SHP77 treated with DMSO at 0.1 percent for 48 hours (cell line): Measurements from ENCODE around the gene CENPB.

ENCODE experiments used
- DNase-seq: peaks from one replicate; lab custom pipeline; 2025; lab: John Stamatoyannopoulos, UW

CENPB gene

DNA sequence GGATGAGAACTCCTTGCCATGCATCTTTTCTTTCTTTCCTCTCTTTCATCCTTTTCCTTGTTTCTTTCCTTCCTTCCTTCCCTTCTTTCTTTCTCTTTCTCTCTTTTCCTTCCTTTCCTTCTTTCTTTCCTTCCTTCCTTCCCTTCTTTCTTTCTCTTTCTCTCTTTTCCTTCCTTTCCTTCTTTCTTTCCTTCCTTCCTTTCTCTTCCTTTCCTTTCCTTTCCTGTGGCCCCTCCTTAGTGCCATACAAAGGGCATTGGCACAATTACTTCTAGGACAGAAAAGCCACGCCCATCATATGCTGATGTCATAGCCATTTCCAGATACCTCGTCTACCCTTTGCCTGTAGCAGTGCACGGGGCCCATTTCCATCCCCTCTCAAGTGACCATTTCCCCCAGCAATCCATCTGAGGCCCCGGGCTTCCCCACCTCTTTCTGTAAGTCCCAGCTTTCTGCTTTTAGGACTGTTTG, 2.2 kb upstream of the CENPB start:
- DNase-seq = peak; percentile 8

DNA sequence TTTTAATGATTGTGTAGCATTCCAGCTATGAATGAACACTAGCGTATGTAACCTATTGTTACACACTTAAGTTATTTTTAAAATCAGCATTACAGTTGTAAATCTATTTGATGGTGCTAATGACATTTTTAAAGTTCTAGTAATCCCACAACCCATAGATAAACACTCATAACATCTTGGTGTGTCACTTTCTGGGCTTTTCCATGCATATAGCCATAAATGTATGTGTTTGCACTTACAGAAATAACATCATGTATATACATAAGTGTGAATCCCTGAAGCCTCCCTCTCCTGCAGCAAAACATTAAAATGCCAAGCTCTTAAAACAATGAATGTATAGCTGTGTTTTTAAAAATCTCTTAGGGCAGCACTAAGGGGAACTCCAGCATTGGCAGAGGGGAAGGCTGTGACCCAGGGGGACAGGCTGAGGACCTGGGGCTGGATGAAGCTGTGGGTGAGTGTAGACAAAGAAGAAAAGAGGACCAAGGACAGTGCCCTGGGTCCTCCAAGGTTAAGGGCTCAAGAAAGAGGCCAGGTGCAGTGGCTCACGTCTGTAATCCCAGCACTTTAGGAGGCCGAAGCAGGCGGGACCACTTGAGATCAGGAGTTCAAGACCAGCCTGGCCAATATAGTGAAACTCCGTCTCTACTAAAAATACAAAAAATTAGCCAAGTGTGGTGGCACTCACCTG, 929 bp upstream of the CENPB start:
- DNase-seq = no peak

DNA sequence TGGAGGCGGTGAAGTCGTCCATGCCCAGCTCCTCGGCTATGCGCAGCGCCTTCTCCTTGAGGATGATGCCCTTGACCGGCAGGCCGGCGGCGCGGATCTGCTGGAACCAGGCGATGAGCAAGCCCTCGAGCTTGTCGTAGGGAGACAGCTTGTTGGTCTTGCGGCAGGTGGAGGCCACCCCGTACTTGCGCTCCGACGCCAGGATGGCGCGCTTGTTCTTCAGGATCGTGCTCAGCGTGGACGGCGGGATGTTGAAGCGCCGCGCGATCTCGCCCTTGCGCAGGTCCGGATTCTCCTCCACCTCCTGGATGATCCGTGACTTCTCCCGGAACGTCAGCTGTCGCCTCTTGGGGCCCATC, 435 bp downstream of the CENPB start:
- no peak for DNase-seq

DNA sequence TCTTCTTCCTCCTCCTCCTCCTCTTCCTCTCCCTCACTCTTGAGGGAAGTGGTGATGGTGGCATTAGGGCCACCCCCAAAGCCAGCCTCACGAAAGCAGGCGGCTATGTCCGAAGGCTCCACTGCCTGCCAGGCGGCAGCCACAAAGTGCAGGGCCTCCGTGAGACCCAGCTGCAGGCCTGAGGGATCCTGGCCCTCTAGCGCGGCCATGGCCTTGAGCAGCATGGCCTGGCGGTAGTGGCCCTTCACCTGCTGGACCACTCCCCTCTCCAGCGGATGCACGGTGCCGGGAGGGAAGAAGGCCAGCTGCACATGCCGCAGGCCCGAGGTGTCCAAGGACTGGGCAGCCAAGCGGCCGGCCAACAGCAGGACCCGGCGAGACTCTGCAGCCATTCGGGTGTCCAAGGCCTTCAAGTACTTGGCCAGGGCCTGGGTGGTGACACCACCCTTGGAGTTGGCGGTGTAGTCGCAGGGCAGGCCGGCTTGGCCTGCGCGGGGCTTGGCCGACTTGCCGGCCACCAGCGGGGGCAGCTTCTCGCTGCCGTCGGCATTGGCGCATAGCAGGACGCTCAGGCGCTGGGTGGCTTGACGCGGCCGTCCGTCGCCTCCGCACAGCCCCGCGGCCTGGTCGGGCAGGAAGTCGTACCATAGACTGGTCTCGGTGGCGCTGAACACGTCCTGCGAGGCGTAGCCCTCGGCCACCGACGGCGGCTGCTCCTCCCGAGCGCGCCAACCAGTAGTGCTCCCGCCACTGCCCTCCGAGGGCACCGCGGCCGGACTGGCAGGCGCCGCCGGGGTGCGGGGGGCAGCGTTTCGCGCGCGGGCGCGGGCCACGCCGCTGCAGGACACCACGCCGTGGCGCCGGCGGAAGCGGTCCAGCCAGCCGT, 1.1 kb downstream of the CENPB start:
- DNase-seq = no peak

DNA sequence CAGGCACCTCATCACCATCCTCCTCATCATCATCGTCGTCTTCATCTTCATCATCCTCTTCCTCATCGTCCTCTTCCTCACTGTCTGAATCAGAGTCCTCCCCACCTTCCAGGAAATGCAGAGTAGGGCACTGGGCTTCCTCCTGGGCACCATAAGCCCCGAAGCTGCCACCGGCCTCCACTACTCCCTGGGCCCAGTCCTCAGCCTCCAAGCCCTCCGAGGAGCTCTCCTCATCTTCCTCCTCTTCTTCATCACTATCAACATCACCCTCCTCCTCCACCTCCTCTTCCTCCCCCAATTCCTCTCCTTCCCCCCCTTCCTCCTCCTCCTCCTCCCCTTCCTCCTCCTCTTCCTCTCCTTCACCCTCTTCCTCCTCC, 1.7 kb downstream of the CENPB start:
- no peak for DNase-seq

DNA sequence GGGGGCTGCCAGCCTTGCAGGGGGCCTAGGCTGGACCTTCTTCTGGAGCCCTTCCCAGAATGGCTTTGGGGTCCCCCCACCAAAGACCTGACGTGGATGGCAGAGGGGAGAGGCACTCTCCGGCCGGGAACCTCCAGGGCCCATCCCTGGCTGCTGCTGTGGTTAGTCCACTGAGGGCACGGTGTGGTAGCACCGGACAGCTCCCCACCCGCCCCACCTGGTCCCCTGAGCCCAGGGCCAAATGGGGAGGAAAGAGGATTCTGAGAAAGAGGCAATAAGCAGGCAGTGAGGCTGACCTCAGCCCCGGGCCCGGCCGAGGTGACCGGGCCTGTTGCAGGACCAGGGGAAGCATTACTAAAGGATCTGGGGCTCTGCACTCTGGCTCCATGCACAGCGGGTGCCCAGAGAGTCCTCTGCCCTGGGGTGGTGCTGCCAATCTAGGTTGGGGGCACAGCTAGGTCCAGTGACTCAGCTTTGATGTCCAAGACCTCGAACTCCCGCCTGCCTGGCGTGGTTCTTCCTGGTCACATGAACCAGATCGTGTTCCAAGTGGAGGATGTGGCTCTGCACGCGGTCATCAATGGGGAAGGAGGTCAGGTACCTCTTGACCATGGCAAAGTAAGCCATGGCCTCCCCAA, 2.2 kb downstream of the CENPB start:
- DNase-seq = no peak

DNA sequence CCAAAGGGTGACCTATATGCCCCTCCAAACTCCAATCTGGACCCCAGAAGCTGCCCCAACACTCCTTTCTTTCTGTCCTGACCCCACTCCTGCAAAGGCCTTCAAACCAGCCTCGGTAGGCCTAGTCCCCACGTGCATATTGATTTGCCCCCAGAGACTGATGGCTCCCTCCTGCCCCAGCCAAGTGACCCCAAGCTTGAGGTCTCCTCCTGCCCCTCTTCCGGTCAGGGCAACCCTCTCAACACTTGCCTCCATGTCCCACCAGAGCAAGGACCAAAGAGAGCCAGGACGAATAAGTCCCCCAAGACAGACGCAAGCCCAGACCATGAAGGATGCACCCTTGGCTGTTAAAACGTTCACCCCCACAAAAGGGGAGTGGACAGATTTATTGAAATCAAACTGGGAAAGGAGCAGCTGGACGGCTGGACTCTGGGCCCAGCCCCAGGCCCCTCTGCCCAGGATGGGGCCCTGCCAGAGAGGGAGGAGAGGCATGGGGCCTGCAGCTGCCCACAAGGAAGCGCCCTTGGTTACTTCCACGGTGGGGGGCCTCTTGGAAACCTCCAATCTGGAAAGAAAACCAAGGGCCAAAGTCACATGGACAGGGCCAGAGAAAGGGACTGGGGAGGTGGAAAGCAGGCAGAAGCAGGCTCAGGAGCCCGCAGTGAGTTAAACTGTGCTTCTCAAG, 2.9 kb downstream of the CENPB start:
- DNase-seq = no peak

DNA sequence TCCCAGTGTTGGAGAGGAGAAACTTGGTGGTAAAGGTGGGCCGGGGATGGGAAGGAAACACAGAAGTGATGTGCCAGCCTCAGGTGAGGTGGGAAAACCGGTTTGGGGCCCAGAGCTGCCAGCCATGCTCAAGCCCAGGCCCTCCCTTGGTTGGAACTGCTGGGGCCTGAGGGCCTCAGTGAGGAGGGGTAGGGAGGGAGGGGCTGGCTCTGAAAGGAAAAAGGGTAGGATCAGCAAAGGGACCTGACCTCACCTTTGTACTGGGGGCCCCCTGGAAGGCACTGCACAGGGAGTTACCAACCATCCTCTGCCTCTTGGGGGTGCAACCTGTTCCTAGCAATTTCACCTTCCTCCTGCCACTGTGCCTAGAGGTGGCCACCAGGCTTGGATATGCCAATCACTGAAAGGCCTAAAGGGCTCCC, 3.5 kb downstream of the CENPB start:
- no peak for DNase-seq

DNA sequence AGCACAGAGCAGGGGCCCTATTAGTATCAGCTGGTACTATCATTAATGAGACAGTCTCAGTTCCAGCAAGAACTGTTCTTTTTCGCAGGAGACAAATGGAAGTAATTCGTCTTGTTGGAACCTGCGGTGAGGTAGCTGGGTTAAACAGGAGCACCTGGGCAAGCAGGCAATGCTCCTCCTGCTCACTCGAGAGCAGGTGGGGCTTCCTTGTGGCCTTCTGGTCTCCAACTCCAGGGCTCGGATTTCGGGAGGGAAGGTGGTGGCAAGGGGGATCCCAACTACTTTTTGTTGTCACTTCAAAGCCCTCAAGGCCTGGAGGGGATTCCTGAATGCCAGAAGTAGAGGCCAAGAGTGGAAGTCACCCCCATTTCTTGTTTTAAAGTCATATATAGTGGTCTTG, 3.9 kb downstream of the CENPB start:
- DNase-seq = no peak

DNA sequence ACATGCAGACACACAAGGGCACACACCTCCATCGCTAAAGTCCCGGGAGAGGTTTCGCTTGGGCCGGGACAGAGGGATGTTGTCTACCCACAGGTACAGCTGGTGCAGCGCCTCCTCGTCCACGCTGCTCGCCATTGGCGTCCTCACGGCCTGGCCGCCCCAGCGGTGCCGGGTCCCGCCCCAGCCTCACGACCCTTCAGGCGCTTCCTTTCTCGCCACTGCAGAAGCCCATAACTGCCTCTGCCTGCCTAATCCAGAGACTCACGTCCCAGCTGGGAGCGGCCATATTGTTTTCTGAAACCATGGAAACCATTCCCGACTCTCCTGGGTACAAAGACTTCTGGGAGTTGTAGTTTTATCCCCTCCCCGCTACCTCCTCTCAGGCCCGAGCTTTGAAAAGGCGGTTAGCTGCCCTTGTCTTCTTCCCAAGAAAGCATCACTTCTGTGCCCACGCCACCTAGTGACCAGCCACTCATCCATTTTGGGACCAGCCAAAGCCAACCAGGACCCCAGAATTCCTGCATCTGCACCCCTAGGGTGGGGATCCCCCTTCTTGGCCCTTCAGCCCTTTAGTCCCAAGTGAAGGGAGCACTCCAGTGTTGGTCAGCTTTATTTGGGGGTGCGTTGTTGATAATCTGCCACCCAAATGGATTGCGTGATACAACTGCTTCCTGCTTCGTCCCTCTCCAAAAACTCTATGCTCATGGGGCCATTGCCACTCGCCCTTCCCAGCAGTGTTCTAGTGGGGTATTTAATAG, 5.2 kb downstream of the CENPB start, which contains the start of gene SPEF1:
SPEF1 (minus strand) TSS at position 296 of the 758 bp plus-strand sequence; CDS start at position 135, 161 bp downstream.
- peak; percentile 91 for DNase-seq

DNA sequence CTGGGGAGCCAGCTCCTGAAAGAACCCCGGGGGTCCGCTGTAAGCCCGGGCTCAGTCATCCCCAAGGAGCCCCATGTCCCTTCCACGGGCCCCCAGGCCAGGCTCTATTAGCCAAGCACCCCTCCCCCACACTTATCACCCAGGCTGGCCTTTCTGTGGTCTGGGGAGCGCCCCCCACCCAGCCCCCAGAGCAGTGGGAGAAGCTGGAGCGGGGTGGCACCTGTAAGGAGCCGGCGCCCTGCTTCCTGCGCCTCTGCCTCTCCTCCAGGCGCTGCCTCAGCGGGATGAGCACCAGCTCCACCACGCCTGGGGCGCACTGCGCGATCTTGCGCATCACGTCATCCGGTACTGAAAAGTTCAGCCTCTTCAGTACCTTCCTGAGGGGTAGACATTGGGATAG, 7.6 kb downstream of the CENPB start:
- no peak for DNase-seq

DNA sequence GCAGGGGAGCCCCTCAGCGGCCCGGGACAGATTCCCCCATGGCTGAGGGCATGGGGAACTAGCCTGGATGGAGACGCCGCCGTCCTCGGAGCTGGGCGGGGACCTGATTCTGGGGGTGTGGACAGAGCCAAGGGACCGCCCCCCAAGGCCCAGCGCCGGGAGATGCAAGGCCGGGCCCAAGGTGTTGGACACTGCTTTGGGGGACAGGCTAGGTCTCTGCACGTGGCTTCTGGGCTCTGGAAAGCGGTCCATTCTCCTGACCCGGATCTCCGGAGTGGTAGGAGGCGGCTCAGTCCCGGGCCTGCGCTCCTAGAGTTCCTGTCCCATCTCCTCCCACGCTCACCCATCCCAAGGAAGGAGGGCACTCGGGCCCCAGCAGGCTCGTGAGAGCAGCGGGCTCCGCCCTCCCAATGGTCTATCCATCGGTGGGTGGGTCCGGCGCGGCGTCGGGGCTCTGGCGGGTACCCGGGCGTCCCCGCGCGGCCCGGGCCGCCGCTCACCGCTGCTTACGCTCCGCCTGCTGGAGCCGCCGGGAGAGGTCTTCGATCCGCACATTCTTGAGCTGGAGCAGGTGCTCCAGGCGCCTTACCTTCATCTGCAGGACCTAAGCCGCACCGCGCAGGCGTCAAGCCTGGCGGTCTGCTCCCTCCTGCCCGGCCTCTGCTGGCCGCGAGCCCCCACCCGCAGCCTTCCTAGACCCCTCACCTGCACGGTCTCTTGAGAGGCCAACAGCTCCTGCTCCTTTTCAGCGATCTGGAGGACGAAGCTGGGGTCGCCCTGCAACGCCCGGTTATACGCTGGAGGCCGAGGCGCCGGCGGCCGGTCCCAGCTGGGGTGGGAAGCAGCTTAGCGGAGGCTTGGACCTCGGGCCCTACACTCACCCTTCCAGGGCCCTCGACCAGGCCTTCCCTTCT, 8.6 kb downstream of the CENPB start:
- no peak for DNase-seq

DNA sequence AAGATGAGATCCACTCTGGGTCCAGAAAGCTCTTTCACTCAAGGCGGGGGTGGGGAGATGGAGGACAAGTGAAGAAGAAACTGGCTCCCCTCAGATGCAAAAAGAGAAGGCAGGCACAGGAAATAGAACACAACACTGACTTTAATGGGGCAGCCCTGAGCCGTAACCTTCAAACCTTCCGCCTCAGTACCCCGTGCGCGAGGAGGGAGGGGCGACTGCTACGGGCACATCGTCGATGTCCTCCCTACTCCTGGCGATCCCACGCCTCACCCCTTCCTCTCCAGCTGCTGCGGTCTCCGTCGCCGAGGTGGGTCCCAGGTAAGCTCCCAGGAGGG, 9.2 kb downstream of the CENPB start:
- DNase-seq = no peak

DNA sequence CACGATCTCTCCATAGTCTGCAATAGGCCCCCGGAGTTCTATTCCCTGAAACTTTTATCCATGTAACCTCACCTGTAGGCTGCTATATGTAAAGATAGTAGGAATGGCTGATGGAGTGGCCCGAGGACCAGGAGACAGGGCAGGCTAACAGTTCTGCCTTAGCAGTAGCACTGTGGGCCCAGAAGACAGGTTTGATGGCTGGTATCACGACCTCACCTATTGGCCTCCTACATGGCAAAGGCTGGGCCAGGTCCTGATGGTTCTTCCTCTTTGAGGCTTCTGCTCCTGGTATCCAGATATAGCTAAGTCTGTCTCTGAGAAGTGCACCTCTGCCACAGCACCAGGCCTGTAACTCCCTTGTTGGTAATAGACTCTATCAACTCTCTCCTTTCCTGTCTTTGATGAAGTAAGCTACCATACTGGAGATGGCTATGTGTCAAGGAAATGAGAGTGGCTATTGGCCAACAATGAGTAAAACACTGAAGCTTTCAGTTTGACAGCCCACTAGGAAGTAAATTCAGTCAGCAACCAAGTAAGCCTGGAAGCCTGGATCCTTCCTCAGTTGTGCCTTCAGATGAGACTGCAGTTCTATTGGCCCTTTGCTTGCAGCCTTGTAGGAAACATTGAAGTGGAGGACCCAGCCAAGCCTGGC, 11.0 kb downstream of the CENPB start:
- no peak for DNase-seq

DNA sequence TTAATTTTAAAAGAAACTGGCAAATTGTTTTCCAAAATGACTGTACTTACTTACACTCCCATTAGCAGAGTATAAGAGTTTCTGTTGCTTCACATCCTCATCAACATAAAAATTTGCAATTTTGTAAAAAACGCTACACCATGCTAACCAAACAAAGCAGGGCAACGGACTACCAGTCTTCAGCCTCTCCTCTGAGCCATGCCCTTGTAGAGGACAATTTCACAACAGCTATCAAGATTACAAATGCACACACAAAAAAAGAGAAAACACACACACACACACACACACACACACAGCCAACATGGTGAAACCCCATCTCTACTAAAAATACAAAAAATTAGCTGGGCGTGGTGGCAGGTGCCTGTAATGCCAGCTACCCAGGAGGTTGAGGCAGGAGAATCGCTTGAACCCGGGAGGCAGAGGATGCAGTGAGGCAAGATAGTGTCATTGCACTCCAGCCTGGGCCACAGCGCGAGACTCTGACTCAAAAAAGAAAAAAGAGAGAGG, 14.9 kb downstream of the CENPB start:
- no peak for DNase-seq

DNA sequence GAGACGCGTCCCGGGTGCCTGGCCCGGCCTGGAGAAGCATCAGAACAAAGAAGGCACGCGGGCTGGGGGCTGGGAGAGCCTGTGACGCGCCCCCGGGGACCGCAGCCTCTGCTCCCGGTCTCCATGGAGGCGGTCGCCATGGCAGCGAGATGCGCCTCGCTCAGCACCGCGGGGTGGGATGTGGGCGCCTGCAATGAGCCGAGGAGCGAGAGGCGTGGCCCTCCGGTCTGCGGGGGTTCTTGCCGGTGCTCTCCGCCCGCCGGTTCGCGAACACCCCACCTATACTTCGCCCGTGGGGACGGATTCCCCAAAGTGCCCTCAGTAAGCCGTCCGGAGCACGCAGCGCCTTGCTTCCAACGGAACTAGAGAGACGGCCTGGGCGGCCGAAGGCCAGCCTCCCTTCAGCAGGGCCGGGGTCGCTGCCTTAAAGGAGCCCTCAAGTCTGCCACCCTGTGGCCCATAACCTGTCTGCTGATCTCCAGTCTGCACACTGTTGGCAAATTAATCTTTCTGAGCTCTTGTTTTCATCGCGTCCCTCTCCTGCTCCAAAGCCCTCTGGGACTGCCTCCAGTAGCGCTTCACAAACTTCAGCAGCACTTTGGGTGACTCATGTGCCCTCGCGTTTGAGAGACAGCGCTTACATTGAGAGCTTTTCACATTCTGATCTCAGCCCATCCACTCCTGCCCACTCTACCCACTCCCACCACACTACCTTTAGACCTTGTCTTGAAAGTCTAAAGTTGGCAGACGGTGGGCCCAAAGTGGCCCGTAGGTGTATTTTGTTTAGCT, 18.0 kb downstream of the CENPB start:
- peak; percentile 54 for DNase-seq

DNA sequence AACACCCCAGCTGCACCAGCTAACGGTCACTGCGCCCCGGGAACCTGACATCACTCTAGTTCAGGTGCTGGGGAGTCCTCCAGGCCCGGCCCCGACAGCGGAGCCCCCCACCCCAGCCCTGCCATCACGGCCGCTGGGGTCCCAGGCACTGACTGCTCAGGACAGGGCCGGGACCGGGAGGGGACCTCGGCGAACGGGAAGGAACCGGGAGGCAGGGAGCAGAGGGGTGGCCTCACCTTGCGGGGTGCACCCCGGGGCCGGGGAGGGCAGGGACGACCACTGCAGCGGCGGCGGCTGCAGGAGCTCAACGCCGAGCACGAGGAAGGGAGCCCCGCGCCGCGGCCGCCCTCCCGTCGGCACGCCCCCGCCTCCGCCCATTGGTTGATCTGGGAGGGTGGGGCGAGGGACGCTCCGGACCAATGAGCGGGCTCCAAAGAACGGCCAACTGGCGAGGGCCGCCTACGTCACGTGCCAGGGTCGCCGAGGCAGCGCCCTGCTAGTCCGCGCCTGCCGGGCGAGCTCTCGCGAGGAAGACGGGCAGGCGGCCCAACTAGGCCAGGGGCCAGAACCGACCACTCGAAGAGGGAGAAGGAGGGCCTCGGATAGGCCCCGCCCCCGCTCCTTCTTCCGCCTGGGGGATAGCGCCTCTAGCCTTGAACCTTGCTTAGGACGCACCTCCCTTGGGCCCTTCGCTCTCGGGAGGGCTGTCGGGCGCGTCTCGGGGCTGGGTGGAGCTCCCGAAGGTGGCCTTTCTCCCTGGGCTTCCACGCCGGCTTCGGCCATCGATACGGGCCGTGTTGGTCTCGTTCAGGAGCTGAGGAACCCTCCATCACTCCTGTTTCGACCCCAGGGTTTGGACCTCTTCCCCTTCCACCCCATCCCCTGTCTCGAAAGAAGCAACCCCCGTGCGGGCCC, 18.9 kb downstream of the CENPB start, which contains the start of gene ADISSP:
ADISSP (minus strand) TSS at position 327 of the 915 bp plus-strand sequence. CDS start 7,653 bp downstream, outside the sequence.
- peak; percentile 95 for DNase-seq

DNA sequence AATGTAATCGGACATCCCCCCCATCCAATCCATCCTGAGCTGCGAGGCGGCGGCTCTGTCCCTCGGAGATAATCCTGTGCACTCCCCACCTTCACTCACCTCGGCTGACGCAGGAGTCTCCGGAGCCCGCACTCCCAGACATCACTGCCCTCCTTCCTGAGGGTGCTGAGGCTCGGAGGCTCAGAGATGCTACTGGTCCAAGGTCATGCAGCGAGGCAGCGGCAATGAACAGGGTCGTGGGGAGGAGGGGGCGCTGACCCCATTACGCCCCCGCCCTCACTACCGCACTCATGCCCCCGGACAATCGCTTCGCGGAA, 19.5 kb downstream of the CENPB start:
- no peak for DNase-seq
